ENCODE data around the gene AXL. TPM values are rescaled to one million over a fixed set of nuclear protein-coding genes. Genes with fewer than 3 reads are reported as not detected.

Gene AXL
- 118 and 345 TPM in 2 replicates for total RNA-seq

GRCh38 chr19:41218615-41219507 lies at the start of gene AXL:
AXL (plus strand) TSS chr19:41219223; CDS start chr19:41219393, 170 bp downstream.

DNA sequence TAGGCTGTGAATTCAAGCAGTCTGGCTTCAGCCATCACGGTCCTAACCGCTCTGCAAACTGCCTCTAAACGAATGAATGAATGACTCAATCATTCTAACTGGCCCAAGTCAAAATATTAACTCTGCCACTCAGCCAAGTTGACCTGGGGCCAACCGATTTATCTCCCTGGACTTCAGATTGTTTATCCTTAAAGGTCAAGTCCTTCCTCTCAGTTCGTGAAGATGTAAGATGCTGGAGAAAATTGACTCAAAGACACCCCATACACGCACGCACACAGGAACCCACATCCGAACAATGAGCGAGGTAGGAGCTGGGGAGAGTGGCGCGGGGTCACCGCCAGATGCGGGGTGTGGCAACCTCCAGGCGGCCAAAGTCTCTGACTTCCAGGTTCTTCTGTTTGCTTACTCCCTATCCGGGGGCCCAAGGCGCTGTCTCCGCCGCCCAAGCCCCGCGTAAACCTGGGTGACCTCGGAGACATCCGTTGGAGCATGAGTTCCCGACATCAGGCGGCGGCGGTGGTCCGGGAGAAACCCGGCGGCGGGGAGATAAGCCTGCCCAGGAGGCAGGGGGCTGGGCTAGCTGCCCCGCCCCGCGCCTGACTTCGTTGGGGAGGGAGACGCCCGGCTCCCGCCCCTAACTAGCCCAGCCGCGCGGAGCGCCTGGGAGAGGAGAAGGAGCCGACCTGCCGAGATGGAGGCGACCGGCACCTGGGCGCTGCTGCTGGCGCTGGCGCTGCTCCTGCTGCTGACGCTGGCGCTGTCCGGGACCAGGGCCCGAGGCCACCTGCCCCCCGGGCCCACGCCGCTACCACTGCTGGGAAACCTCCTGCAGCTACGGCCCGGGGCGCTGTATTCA lies 26.2 kb upstream of the AXL start, which contains the start of gene CYP2S1:
TSS of gene CYP2S1 (plus strand) at position 646 of the 856 bp plus-strand sequence. CDS start at position 692, 46 bp downstream.

DNA sequence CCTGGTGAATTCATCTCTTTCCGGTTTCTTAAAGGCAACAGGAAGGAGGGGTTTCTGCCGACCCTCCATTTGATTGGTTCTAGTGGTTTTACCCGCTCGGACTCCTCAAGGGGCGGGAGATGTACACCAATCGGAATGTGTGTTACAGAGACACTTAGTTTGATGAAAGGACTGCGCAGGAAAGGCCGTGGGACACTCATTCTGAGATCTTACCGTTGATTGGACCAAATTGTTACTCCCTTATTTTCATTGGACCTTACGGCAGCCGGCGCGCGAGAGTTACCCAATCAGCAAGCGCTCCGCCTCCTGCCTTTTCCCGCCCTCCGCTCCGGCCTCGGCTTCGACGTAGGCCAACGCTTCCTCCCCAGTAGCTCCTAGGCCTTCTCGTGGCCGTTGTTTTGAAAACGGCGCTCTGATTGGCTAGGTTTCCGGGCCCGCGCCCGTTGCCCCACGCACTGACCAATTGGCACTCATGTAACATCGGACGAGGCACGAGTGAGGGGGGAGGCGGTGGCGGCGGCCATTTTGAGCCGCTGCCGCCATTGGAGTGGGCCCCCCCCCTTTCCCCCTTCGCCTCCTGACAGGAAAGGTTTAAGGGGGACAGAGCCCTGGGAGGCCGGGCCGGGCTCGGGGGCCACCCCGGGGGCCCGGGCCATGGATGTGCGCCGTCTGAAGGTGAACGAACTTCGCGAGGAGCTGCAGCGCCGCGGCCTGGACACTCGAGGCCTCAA lies 45.0 kb downstream of the AXL start, which contains the start of gene HNRNPUL1:
TSS of gene HNRNPUL1 (plus strand) at position 523 of the 731 bp plus-strand sequence. CDS start at position 655, 132 bp downstream.

GRCh38 chr19:41310033-41310831 lies 91.2 kb downstream of the AXL start, which contains the start of gene CCDC97:
CCDC97 (plus strand) TSS chr19:41310172; CDS start chr19:41310311, 139 bp downstream.

Other genes with a start within 250 kb of the AXL start
- gene CYP2B6, start 227.9 kb upstream of the AXL start, total RNA-seq = not detected in 2 replicates
- gene CYP2A13, start 130.8 kb upstream of the AXL start, total RNA-seq = not detected in 2 replicates
- not detected in 2 replicates for gene CYP2F1, start 104.8 kb upstream of the AXL start, total RNA-seq
- gene CYP2S1, start 26.0 kb upstream of the AXL start, total RNA-seq = 0.89 and 2.1 TPM in 2 replicates
- gene HNRNPUL1, start 45.1 kb downstream of the AXL start, total RNA-seq = 60.6 and 119 TPM in 2 replicates
- gene CCDC97, start 90.9 kb downstream of the AXL start, total RNA-seq = 8.3 and 9.1 TPM in 2 replicates
- gene TGFB1, start 134.7 kb downstream of the AXL start, total RNA-seq = 24.1 and 38.9 TPM in 2 replicates
- 2.6 and 3.9 TPM in 2 replicates for gene B9D2, start 144.9 kb downstream of the AXL start, total RNA-seq
- 5.0 and 9.8 TPM in 2 replicates for gene TMEM91, start 157.3 kb downstream of the AXL start, total RNA-seq
- 7.1 and 8.6 TPM in 2 replicates for gene EXOSC5, start 178.1 kb downstream of the AXL start, total RNA-seq
- gene BCKDHA, start 178.6 kb downstream of the AXL start, total RNA-seq = 25.5 and 27.9 TPM in 2 replicates
- 0.30 and 0.88 TPM in 2 replicates for gene B3GNT8, start 208.2 kb downstream of the AXL start, total RNA-seq
- gene DMAC2, start 220.7 kb downstream of the AXL start, total RNA-seq = 31.8 and 35.2 TPM in 2 replicates
- not detected in 2 replicates for gene ERICH4, start 223.9 kb downstream of the AXL start, total RNA-seq

All from smooth muscle cell of the umbilical artery (primary cell).